Left lung (tissue), 10 donors: ENCODE measurements around the gene USP2. TPM values are rescaled to one million over a fixed set of nuclear protein-coding genes. Genes with fewer than 3 reads are reported as not detected.

Experiments used
- ATAC-seq: fragments of 200-7000 bp; cut with Tn5 transposase; one replicate; pipeline ENCODE4 v1.9.1; 2020; ENCODE audit warnings: moderate library complexity
- DNase-seq, 4 donors: peaks; one replicate each; pipeline ENCODE4 v3.0.0-alpha.2; 2013 to 2020
- H3K27ac ChIP-seq, 2 donors: fragments of 200-600 bp; sonication (generic) in 1 of 2; one replicate each; pipeline versions ENCODE4 v1.5.0 to v1.8.0; 2020 to 2021
- H3K27me3 ChIP-seq, 2 donors: fragments of 200-600 bp; sonication (generic) in 1 of 2; one replicate each; pipeline versions ENCODE4 v1.5.0 to v1.8.0; 2020 to 2021
- H3K36me3 ChIP-seq, 2 donors: fragments of 200-600 bp; sonication (generic) in 1 of 2; one replicate each; pipeline versions ENCODE4 v1.5.0 to v1.8.0; 2020 to 2021
- H3K4me1 ChIP-seq, 2 donors: fragments of 200-600 bp; one replicate each; pipeline ENCODE4 v1.8.0; 2021
- H3K4me3 ChIP-seq, 2 donors: fragments of 200-600 bp; sonication (generic) in 1 of 2; one replicate each; pipeline versions ENCODE4 v1.5.0 to v1.8.0; 2020 to 2021; ENCODE audit warnings: mild to moderate bottlenecking in 1 of 2
- H3K9me3 ChIP-seq, 2 donors: fragments of 200-600 bp; sonication (generic) in 1 of 2; one replicate each; pipeline versions ENCODE4 v1.5.0 to v1.8.0; 2020 to 2021
- CTCF ChIP-seq, 2 donors: fragments of 200-600 bp; sonication (generic) in 1 of 2; IDR thresholded peaks; one replicate each; pipeline versions ENCODE4 v1.5.0 to v1.8.0; 2021; ENCODE audit warnings: antibody characterized with exemption in 2 of 2
- intact Hi-C, 2 donors: fragments of 100-400 bp; cut with DNase I; formaldehyde crosslinking; loops; one replicate each; pipeline versions ENCODE4 v1.11.2 to v1.14.2; 2022
- polyA plus RNA-seq, 6 donors: library from polyadenylated mRNA; unstranded; fragments of 120-200 nt; gene quantifications; one replicate each; pipeline ENCODE4 v1.2.1, GENCODE V29; 2013; ENCODE audit not compliant: insufficient read length in 6 of 6
- total RNA-seq, 2 donors: library from RNA; stranded (reverse); fragmentation: NEBNext Ultra II Directional; extraction: Animal tissue kit (Norgen Biotek cat#: 25700); gene quantifications; one replicate each; pipeline ENCODE4 v1.2.1, GENCODE V29; 2021
- donor health status: DM: no; HTN: yes; CAD: no.
- donor health status: DM: no; HTN: no; CAD: no.

USP2 gene
- total and polyA plus RNA-seq, 8 donors, result 2.4 to 5.9 (median 3.4) TPM

- H3K9me3 ChIP-seq, result no peaks in the 10 kb centered on the region
- peaks cover 13 to 44% of the 10 kb centered on the region in 2 donors for H3K4me1 ChIP-seq
- ATAC-seq, result no peak
- DNase-seq, result peak in 1 of 4 donors; percentile 30
- intact Hi-C loops, result no loop called here
- no peak overlapping the region for H3K27ac ChIP-seq
- H3K27me3 ChIP-seq, result peaks cover 7 to 54% of the 10 kb centered on the region in 2 donors
- no peak for TF ChIP-seq CTCF (IDR thresholded peaks at IDR 0.05)
- no peak overlapping the region for H3K4me3 ChIP-seq
- H3K36me3 ChIP-seq, result peaks cover 0 to 3% of the 10 kb centered on the region in 2 donors
These were observed 39.5 kb downstream of the USP2 start for GRCh38 chr11:119342023-119342300.

GRCh38 chr11:119341222-119342022 lies 40.1 kb downstream of the USP2 start:
- intact Hi-C loops, result no loop called here
- ATAC-seq (no peak), DNase-seq (no peak)
- peak overlapping the region; percentile 86 to 89 for H3K27ac ChIP-seq
- peak overlapping the region in 1 of 2 donors; percentile 51 for H3K4me3 ChIP-seq
- H3K9me3 ChIP-seq, result no peaks in the 10 kb centered on the region
- peaks cover 13 to 48% of the 10 kb centered on the region in 2 donors for H3K4me1 ChIP-seq
- no peak for TF ChIP-seq CTCF (IDR thresholded peaks at IDR 0.05)
- peaks cover 0 to 5% of the 10 kb centered on the region in 2 donors for H3K36me3 ChIP-seq
- H3K27me3 ChIP-seq, result peaks cover 7 to 54% of the 10 kb centered on the region in 2 donors

GRCh38 chr11:119340335-119341221 lies 40.9 kb downstream of the USP2 start, which contains the start of gene C1QTNF5:
Gene C1QTNF5 (minus strand): TSS chr11:119340883. CDS start chr11:119340397, 486 bp downstream.
- Histone ChIP-seq H3K4me3 (peak within 1 kb of the TSS; percentile 51 to 53), H3K36me3 (peaks cover 0 to 5% of the 10 kb centered on the region in 2 donors), H3K9me3 (no peaks in the 10 kb centered on the region), H3K27me3 (peaks cover 7 to 54% of the 10 kb centered on the region in 2 donors), H3K4me1 (peaks cover 15 to 54% of the 10 kb centered on the region in 2 donors), H3K27ac (peak within 1 kb of the TSS; percentile 86 to 89)
- intact Hi-C loops, result no loop called here
- no peak for TF ChIP-seq CTCF (IDR thresholded peaks at IDR 0.05)
- ATAC-seq (peak; percentile 54), DNase-seq (peak in 3 of 4 donors; percentile 74 to 94 (median 90))

GRCh38 chr11:119339589-119340334 lies 41.7 kb downstream of the USP2 start:
- Histone ChIP-seq H3K4me1 (peaks cover 21 to 63% of the 10 kb centered on the region in 2 donors), H3K9me3 (no peaks in the 10 kb centered on the region), H3K27ac (peak overlapping the region; percentile 86 to 89), H3K4me3 (peak overlapping the region; percentile 51 to 53), H3K36me3 (peaks cover 0 to 5% of the 10 kb centered on the region in 2 donors), H3K27me3 (peaks cover 7 to 54% of the 10 kb centered on the region in 2 donors)
- peak in 3 of 4 donors; percentile 67 to 93 (median 84) for DNase-seq
- peak; percentile 72 for ATAC-seq
- intact Hi-C loops, result no loop called here
- TF ChIP-seq CTCF (IDR thresholded peaks at IDR 0.05), result peak; percentile 86 to 88
